GM12872 (cell line): Measurements from ENCODE around the gene DTX1.

Source experiments
- TF ChIP-seq, protein P1 (sequence below): IDR thresholded peaks from 3 replicates; pipeline ENCODE4 v1.5.1; 2011; ENCODE audit warnings: low read depth, mild to moderate bottlenecking, low read length, moderate library complexity; ENCODE audit not compliant: insufficient read depth

DTX1 gene

DNA sequence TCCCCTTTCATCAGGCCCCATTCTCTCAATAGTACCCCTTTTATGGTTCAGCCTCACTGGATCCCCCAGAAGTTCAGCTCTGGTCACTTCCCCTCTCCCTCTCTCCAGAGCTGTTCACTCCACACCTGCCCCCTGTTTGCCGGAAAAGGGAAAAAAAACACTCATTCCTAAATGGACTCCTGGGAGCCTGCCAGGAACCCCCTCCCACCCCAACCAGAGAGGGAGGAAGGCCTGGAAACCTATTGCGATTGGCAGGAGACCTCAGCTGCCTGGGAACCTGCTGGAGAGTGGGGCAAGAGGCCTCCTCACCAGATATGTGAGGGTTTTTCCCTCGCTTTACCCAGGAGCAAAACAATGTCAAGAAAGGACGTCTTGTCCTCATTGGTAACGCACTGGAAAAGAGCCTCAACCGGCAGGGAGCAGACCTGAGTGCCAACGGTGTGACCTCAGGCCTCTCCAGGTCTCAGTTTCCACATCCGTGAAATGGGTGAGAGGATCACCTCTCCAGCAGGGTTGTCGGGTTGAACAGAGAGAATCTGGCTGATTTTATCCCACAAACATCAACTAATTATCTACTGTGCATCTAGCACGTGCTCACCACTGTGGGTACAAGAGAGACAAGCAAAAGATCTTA, 4.6 kb downstream of the DTX1 start:
- TF ChIP-seq, protein P1, sequence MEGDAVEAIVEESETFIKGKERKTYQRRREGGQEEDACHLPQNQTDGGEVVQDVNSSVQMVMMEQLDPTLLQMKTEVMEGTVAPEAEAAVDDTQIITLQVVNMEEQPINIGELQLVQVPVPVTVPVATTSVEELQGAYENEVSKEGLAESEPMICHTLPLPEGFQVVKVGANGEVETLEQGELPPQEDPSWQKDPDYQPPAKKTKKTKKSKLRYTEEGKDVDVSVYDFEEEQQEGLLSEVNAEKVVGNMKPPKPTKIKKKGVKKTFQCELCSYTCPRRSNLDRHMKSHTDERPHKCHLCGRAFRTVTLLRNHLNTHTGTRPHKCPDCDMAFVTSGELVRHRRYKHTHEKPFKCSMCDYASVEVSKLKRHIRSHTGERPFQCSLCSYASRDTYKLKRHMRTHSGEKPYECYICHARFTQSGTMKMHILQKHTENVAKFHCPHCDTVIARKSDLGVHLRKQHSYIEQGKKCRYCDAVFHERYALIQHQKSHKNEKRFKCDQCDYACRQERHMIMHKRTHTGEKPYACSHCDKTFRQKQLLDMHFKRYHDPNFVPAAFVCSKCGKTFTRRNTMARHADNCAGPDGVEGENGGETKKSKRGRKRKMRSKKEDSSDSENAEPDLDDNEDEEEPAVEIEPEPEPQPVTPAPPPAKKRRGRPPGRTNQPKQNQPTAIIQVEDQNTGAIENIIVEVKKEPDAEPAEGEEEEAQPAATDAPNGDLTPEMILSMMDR = no peak

DNA sequence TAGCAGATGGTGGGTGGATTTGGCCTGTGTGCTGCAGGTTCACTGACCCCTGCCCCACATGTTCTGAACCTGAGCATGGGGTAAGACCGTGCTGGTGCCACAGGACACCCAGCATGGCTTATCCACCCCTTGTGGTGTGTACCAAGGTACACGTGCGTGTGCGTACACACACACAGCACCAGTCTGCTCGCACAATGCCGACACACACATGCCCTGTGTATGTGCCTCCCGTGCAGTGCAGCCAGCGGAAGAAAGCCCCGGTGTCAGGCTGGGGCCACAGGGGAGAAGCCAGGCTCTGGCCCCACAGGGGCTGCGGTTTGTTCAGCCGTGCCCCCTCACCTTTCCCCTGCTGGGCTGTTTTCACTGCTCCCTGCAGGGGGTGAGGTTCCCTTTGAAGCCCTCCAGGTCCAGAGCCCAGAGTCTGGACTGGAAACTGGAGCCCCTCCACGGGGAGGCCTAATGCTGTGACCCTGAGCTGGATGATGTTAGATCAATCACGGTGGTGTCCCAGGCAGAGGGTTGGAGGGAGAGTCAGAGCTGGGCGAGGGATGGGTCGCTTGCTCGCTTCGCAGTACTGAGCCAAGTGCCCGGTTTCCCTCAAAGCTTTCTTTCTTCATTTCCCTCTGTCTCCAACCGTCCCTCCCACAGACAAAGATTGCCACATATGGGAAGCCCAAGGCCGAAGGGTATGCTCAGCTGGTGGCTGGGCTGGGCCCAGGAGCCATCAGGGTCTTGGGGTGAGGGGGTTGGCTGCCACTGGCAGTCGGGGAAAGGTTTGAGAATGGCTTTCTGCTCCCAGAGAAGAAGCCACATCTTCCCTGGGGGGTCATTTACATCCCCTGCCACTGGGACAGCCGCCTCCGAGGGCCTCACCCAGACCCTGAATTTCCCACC, 6.2 kb downstream of the DTX1 start:
- TF ChIP-seq, protein P1 = no peak

DNA sequence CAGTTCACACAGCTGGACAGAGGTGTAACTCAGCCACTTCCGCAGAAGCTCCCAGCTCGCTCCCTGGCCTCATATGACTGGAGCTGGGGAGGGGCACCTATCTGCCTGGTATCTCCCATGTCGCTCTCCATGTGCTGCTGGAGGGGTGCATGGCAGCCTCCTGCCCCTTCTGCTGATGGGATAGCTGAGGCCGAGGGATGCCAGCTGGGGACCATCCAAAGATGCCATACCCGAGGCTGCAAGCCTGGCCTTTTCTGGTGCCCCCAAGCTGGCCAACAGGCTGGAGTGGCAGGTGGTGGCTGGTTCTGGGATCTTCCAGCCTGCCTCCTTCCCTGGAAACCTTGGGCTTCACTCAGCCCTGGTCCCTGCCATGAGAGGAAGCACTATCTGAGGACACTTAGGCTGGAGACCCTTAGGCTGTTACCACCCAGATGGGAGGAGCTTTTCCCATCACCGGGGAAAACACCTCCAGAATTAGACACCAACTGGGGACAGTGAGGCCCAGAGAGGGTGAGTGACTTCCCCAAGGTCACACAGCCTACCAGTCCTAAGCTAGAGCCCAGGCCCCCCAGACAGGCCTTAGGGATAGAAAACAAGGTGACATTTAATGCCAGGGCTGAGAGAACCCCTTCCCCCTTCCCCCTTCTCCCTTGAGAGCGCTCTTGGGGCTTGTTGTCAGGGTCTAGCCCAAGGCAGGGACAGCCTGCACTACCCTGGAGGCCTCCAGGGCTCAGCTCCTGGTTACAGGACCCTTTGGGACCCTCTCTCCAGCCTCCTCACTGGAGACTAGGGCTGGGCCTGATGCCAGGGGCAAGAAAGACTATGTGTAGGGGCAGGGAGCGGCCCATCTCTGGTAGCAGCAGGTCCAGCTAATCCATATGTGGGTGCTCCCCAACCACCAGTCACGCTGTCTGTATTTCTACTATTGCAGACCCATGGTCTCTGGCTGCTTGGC, 7.1 kb downstream of the DTX1 start:
- TF ChIP-seq, protein P1 = no peak

DNA sequence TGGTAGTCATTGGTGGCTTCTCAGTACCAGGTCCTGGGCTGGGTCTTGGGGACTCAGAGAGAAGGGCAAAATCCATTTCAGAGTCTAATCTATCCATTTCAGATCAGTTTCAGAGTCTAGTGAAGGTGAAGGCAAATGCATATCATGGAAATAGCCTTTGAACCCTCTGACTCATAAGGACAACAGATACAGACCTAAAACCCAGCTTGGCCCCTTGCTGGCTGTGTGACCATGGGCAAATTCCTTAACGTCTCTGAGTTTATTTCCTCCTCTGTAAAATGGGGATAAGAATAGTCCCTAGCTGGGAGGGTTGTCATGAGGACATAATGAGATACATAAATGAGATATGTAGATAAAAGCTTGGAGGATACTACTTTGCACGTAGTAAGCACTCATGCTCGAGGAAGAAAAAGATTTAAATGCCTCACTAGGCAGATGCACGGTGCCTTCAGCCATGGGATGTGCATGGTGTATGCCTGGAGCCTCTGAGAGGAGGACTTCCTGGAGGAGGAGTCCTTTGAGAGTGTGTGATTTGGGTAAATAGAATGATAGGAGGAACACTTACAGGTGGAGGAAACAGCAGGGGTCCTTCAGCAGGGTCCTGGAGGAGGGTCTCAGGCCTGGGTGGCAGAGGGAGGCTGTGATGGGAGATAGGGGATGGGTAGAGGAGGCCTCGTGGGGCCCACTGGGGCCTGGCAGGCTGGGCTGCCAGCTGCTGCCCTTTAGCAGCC, 8.0 kb downstream of the DTX1 start:
- TF ChIP-seq, protein P1 = no peak

GRCh38 chr12:113065126-113066007, 8.8 kb downstream of the DTX1 start:
- TF ChIP-seq, protein P1 = no peak

DNA sequence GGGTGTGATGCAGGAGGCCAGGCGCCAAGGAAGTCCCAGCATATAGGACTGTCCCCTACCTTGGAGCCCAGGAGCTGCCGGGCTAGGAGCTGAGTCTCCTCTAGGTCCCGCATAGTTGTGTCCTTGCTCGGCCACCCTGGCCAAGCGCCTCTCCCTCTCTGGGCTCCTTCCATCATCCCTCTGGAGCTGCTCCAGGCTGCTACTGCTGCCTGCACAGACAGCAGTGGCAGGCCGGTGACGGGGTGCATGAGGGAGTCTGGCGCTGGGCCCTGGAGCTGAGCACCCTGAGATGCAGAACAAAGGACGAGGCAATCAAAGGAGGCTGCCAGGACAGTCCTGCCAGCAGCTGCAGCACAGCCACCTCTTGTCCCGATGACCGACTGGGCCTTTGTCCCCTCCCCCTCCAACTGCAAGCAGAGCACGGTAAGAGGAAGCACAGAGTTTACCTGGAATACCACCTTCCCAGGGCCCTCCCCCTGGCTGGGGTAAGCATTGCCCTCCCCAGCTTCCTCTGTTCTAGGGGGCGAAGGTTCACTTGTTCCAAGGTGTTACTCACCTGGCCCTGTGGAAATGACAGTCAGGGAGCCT, 10.4 kb downstream of the DTX1 start:
- TF ChIP-seq, protein P1 = no peak
